Measurements from ENCODE around the gene CCND1. TPM values are rescaled to one million over a fixed set of nuclear protein-coding genes. Genes with fewer than 3 reads are reported as not detected.

Gene CCND1
- total RNA-seq: 100 to 1,000 TPM in 9 of 10 donors, 10 to 100 TPM in 1; 88.8 to 292 (median 189) TPM
- polyA plus RNA-seq: 10 to 100 TPM; 11.4 to 30.4 TPM
- long read RNA-seq, donor 1, full-length matches to known transcripts: 28 of 84 reads
- long read RNA-seq, donor 1, partial matches to known transcripts: 14 of 84 reads
- long read RNA-seq, donor 1, other reads (novel, unspliced or antisense): 42 of 84 reads
- long read RNA-seq, donor 2, full-length matches to known transcripts: 43 of 150 reads
- long read RNA-seq, donor 2, partial matches to known transcripts: 24 of 150 reads
- long read RNA-seq, donor 2, other reads (novel, unspliced or antisense): 83 of 150 reads
- long read RNA-seq, donor 3, full-length matches to known transcripts: 84 of 219 reads
- long read RNA-seq, donor 3, partial matches to known transcripts: 28 of 219 reads
- long read RNA-seq, donor 3, other reads (novel, unspliced or antisense): 107 of 219 reads

- ATAC-seq: peak; percentile 21 to 61 (median 48)
- intact Hi-C loops (cut with DNase I): loop anchor here in 9 of 10 donors (2.0 to 10.0 kb wide), 11 partner anchors 198 to 746 kb away; partner anchors contain the start of genes MYEOV (in 4 of the 9), IGHMBP2 (in 1 of the 9) and MRPL21 (in 1 of the 9)
- Histone ChIP-seq H3K27ac (peak within 1 kb of the TSS; percentile 90 to 99 (median 95)), H3K4me1 (peaks cover 13 to 80% (median 77%) of the 10 kb centered on the region in 9 donors), H3K9me3 (no peaks in the 10 kb centered on the region), H3K27me3 (peaks cover 0 to 61% (median 14%) of the 10 kb centered on the region in 7 donors), H3K36me3 (peaks cover 0 to 32% (median 12%) of the 10 kb centered on the region in 9 donors), H3K4me3 (peak within 1 kb of the TSS; percentile 77 to 99 (median 84))
- peak in 5 of 9 donors; percentile 16 to 44 (median 33) for TF ChIP-seq CTCF (IDR thresholded peaks at IDR 0.05)
- DNase-seq: peak; percentile 78 to 85
- WGBS, 2 donors: 0% methylated on average over 48 to 49 of the region's 49 CpGs
Observed at GRCh38 chr11:69640995-69641581, at the start of gene CCND1. Gene CCND1 (plus strand): TSS chr11:69641156. CDS start chr11:69641314, 158 bp downstream.

GRCh38 chr11:69592986-69593650, 47.8 kb upstream of the CCND1 start:
- intact Hi-C loops (cut with DNase I): no loop called here
- no peaks in the 10 kb centered on the region for H3K36me3 ChIP-seq
- no peak overlapping the region for H3K4me3 ChIP-seq
- H3K27me3 ChIP-seq: no peaks in the 10 kb centered on the region
- no peak overlapping the region for H3K27ac ChIP-seq
- ATAC-seq (no peak), DNase-seq (no peak)
- H3K9me3 ChIP-seq: peaks cover 0 to 8% (median 0%) of the 10 kb centered on the region in 11 donors
- no peak for TF ChIP-seq CTCF (IDR thresholded peaks at IDR 0.05)
- peaks cover 0 to under 1% (median 0%) of the 10 kb centered on the region in 9 donors for H3K4me1 ChIP-seq
- WGBS, 2 donors: 93 to 94% methylated on average over 31 of the region's 31 CpGs

- no peak for TF ChIP-seq CTCF (IDR thresholded peaks at IDR 0.05)
- Histone ChIP-seq H3K4me3 (no peak overlapping the region), H3K27ac (no peak overlapping the region), H3K9me3 (peaks cover 0 to 8% (median 0%) of the 10 kb centered on the region in 11 donors), H3K27me3 (no peaks in the 10 kb centered on the region), H3K36me3 (no peaks in the 10 kb centered on the region), H3K4me1 (peaks cover 0 to 3% (median 0%) of the 10 kb centered on the region in 9 donors)
- intact Hi-C loops (cut with DNase I): no loop called here
- ATAC-seq: no peak
- no peak for DNase-seq
- 93 to 94% methylated on average over 6 of the region's 6 CpGs for WGBS, 2 donors
Observed at GRCh38 chr11:69593851-69594250, 47.1 kb upstream of the CCND1 start.

- no peak overlapping the region for H3K27ac ChIP-seq
- H3K27me3 ChIP-seq: no peaks in the 10 kb centered on the region
- no peak overlapping the region for H3K4me3 ChIP-seq
- 93 to 95% methylated on average over 11 of the region's 11 CpGs for WGBS, 2 donors
- peaks cover 0 to 8% (median 0%) of the 10 kb centered on the region in 11 donors for H3K9me3 ChIP-seq
- DNase-seq (no peak), ATAC-seq (no peak)
- intact Hi-C loops (cut with DNase I): no loop called here
- H3K4me1 ChIP-seq: peaks cover 0 to 3% (median 0%) of the 10 kb centered on the region in 9 donors
- no peak for TF ChIP-seq CTCF (IDR thresholded peaks at IDR 0.05)
- H3K36me3 ChIP-seq: no peaks in the 10 kb centered on the region
Observed at GRCh38 chr11:69594481-69594880, 46.5 kb upstream of the CCND1 start.
